Activated effector memory CD4-positive, alpha-beta T cell treated with Interleukin-2 at 50 U/mL for 16 hours (primary cell): ENCODE results near the gene RTF2.

Source experiments
- DNase-seq: peaks from one replicate; pipeline ENCODE4 v3.0.0-alpha.2; 2020

Gene RTF2, protein sequence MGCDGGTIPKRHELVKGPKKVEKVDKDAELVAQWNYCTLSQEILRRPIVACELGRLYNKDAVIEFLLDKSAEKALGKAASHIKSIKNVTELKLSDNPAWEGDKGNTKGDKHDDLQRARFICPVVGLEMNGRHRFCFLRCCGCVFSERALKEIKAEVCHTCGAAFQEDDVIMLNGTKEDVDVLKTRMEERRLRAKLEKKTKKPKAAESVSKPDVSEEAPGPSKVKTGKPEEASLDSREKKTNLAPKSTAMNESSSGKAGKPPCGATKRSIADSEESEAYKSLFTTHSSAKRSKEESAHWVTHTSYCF

DNA sequence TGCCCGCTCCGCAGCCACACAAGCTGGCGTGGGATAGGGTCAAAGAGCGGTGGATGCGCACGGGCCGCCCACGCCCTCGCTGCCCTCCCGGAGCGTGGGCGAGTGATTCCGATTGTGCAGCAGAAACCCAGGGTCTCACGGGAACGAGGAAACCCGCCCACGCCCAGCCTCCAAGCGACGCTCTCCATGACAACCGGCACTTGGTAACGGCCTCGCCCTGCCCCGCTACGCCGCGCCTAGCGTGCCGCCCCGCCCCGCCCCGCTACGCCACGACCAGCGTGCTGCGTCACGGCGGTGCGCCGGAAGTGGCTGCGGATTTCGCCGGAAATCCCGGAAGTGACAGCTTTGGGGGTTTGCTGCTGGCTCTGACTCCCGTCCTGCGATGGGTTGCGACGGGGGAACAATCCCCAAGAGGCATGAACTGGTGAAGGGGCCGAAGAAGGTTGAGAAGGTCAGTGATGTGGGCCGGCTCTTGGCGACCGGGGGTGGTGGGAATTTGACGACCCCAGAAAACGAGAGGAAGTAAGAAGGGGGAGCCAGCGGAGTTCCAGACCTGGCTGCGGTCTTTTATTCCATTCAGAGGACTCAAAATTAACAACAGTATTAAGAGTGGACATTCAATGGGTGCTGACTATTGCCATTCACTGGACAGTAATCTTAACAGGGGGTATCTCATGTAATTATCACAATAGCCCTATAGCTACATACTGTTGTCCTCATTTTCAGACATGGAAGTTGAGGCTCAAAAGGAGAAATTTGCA is at the start of gene RTF2:
Gene RTF2 (plus strand): TSS at position 312 of the 761 bp plus-strand sequence. CDS start 71 bp downstream, at position 383.
- DNase-seq, result peak; percentile 96

DNA sequence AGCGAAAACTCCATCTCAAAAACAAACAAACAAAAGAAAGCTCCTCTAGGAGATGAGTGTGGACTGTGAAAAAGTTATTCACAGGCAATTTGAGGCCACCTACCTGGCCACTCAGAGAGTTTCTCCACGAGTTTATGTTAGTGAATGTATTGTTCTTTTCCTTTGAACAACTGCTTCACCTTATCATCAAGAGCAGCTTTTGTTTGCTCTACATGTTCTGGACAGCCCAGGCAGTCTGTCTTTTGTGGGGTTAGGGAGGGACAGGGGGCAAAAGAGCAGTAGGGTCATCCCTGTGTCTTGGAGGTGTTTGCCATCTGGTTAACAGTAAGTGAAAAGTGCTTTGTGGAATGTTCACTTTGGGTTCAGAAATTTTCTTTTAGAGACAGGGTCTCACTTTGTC is 48.4 kb upstream of the RTF2 start:
- no peak for DNase-seq

DNA sequence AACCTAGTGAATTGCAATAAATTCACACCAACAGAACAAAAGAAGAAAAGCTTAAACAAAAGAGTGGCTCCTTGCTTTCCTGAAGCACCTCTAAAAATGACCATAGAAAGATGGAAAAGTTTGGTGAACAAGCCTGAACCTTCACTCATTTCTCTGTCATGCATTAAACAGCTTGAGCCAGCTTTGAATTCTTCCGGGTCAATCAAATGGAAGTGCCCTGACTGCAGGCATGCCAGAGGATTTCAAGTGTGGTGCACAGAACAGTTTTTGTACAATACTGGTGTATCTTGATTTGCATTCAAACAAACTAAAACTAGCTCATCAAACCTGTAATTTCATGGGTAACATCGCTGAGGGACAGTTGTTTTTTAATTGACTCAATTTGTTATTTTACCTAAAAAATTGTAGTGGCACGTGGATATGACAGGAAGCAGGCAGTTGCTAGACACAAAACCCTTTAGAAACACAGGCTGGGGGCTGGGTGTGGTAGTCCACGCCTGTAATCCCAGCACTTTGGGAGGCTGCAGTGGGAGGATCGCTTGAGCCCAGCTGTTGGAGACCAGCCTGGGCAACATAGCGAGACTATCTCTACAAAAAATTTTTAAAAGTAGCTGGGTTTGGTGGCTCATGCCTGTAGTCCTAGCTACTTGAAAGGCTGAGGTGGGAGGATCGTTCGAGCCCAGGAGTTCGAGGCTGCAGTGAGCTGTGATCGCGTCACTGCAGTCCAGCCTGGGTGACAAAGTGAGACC is 47.3 kb upstream of the RTF2 start:
- DNase-seq, result no peak

DNA sequence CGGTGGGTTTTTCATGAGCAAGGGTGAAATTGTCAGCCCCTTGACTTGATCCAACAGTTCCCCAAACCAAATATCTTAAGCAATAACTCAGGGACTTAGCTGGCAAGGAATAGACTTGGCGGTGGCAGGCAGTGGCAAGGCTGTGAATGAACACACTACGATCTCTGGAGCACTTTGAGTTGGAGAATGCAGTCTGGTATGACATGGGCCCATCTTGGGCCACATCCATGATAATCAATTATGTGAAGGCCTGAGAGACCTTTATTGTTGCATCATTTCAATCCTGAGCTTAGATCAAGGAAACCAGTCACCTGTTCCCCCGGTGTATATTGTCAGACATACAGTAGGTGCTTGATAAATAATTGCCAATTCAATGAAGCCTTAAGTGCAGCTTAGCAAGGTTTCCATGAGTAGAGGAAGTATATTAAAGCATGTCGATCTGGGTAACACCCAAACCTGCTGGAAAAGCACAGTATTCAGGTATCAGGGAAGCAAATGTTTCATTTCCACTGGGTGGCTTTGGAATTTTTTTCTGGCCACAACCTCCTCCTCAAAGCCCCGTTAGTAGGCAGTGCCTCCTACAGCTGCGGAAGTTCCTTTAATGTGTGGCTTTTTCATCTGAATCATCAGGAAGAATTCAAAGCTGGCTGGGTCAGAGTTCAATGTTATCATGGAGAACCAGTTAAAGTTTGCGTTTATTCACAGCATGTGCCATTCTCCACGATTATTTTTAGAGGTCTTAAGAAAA is 46.2 kb upstream of the RTF2 start:
- no peak for DNase-seq

DNA sequence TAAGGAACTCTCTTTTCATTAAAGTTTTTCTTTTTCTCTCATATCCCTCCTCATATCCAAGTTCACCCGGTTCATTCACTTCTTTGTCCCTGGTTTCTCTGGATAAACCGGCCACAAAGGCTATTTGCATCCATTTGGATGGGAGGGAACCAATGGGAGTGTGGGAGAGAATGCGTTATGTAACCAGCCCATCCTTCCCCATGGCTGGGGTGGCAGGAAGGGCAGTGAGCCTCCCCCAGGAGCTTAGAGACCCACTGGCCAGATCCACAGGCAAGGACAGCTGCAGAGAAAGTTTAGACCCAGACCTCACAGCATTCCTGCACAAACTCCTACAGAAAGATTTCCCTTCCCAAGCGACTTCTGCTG is 45.6 kb upstream of the RTF2 start:
- DNase-seq, result no peak

DNA sequence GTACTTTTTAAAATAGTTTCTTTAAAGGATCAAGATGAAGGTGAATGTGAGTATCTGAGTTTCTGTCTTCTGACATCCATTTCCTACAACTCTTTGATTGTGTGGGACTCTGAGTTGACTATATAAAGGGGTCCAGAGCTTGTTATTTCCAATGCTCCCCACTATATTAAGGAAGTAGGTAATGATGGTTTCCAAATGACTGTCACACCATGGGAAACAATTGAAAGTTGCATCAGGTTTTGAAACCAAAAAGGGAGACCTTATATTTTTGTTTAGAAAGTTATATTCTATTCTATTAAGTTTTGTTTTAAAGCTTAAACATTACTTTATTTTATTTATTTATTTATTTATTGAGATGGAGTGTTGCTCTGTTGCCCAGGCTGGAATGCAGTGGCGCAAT is 45.2 kb upstream of the RTF2 start:
- DNase-seq, result no peak

DNA sequence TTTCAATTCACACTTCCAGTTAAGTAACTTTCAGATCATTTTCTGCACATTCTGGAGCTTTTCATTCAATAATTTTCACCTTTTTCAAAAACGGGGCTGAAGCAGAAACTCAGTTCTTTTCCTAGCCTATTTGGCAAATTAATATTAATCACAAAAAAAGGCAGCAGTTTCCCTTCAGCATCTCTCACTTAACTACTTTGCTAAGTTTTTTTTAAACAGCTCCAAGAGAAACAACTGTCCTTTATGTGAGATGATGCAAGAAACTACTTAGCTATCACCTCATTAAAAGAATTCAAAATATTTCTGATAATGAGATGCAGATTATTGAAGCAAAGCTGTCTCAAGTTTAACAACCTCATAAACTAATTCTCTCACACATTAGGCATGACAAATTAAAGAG is 44.5 kb upstream of the RTF2 start:
- no peak for DNase-seq

DNA sequence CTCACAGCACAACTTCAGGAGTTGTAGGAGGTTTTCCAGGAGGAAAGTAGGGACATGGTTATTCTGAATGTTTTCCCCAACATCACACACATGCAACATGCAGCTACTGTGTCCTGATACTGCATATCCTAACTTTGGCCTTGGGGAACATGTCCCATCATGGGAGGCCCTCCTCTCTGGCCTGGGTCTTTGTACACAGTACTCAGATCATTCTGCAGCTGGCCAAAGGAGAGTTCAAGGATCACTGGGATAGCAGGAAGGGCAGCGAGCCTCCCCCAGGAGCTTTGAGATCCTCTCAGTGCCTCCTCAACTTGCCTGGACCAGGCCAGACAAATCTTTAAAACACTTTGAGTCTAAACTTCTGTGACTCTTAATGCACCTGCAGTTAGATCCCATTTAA is 43.5 kb upstream of the RTF2 start:
- DNase-seq, result no peak

DNA sequence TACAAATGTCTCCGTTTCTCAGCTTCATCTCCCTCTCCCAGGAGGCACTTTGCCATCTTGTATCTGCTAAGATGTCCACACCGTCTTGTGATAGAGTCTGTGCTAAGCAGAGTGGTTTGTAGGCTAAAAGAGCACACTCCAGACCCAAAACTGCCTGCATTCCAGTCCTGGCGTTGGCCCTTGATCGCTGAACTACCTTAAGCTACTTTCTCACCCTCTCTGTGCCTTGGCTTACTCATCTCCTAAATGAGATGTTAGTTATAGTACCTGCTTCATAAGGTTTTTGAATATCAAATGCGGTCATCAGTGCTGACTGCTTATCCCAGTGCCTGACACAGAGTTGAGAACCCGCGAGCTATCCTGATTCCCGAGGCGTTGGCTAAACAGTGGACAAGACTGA is 42.4 kb upstream of the RTF2 start:
- no peak for DNase-seq

DNA sequence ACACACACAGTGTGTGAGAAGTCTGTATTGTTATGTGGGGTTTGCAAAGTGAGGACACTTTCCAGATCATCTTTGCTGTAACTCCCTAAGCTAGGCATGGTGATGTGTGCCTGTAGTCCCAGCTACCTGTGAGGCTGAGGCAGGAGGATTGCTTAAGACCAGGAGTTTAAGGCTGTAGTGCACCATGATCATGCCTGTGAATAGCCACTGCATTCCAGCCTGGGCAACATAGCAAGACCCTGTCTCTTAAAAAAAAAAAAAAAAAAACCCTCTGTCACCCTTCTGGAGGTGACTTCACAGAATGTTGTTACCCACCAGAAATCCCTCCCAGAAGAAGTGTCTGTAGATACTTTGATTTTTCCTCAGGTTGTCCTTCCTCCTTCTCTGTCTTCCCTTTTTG is 41.5 kb upstream of the RTF2 start:
- DNase-seq, result no peak

DNA sequence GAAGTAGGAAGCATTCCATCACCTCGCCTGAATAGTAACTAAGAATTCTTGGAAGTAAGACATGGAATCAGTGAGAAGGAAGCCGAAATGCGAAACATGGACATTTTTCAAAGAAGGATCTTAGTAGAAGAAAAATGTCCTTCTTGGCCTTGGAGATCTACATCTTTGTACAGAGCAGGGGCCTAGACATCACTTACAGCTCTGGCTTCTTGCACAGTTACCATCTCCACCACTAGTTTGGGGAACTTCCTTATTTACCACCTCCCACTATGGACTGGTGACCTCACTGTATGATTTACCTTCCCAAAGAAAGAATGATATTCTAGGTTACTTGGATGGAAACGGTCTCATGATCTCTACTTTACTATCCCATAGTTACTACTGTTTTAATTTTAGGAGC is 40.6 kb upstream of the RTF2 start:
- no peak for DNase-seq

DNA sequence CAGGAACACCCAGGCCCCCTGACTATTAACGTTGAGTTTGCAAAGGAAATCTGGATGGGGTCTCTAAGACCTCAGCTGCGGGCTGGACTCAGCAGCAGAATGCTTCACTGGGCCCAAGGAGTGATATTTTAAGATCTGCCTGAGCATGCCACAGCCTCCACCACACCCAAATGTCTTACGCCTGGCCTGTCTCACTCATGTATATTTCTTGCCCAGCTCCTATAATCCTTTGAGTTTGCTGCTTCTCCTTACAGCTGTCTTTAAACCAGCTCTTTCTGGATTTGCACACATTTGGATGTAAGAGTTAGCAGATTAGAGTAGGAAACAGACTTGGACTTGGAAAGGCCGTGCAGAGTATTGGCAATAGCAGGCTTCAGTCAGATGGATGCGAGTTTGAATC is 40.0 kb upstream of the RTF2 start:
- no peak for DNase-seq

DNA sequence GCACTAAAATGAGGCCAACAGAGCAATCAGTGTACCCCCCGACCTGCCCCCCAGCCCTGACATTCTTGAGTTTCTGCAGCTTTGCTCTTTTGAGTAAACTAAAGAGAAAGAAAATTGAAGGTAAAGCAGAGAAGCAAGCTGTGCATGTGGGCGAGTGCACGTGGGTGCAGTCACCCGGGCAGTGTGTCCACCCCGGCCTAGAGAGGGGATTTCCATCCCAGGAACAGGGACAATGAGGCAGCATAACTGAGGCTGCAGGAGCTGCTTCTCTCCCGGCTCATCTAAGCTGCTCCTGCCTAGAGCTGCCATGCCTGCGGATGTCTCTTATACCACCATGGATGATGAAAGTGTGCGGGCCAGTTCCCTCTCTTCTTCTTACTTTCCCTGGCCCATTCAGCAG is 39.5 kb upstream of the RTF2 start:
- DNase-seq, result no peak

DNA sequence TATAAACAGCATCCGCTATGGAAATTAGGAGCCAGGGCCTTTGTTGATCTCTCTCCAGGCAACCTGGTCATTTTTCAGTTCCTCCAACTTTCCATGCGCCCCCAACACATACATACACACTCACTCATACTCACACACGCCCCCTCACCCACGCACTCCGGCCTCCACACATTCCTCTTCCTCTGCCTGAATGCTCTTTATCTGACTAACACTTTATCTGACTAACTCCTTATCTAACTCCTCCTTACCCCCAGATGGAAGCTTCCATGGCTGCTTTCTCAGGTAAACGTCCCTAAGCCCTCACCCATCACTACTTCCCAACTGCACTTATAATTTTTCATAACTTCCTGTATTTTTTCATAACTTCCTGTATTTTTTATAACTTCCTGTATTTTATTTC is 38.9 kb upstream of the RTF2 start:
- DNase-seq, result no peak

DNA sequence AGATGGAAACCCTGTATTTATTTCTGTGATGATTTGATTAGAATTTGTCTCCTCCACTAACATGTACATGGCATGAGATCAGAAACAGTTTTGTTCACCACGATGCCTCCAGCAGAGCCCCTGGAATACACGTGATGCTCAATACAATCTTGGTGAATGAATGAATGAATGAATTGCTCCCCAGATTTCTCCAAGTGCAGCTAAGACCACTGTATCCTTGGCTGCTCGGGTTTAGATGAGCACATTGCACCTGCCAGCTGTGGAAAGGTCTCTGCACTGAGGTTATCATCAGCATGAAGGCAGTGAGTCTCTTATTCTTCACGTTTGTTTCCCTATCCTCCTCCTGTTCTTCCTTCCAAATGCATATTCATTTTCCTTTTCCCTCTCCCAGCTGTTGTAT is 38.5 kb upstream of the RTF2 start:
- no peak for DNase-seq

DNA sequence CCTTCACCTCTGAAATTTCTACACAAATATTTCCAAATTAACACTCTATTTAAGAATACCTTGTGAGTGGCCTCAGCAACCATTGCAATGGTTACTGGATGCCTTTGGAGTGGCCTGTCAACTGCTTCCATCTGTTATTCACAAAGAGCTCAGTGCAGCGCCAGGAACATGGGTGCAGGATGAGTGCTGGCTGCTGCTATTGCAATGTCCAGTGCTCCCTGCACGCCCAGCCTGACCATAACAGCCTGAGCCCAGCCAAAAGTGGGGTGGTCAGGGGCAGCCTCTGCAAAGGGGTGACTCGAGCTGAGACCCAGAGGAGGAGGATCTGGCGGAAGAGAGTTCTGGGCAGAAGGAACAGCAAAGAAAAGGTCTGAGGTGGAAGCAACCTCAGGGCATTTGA is 38.0 kb upstream of the RTF2 start:
- no peak for DNase-seq

DNA sequence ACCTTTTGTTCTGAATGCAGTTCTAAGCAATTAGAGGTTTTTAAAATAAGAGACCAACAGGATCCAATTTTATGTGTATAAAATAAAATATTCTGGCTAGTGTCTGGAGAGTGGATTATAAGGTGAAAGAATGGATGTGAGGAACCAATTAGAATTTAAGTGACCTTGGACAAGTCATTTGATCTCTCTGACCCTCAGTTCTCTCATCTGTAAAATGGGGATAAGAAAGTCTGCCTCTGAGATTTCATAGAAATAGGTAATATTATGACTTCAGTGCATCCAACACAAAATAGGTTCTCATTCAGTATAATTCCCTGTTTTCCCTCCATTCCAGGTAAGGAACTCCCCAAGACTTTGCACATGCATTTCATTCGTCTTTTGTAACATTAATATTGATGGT is 37.5 kb upstream of the RTF2 start:
- DNase-seq, result no peak

DNA sequence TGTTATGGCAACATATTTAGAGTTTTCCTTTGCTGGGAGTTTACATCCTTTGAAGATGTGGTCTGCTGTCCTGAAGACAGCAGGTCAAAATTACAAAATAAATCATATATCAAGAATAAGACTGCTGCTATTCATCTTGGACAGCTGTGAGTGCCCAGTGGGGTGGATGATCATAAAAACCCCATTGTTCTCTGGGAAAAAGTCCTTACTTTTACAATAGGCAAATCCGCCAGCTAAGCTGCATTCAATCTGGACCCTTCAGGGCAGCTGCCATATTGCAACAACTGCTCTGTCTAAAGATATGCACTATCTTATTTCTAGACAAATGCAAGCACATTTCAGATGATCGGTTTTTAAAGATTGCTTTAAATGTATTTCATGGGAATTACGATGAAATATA is 37.0 kb upstream of the RTF2 start:
- DNase-seq, result no peak

DNA sequence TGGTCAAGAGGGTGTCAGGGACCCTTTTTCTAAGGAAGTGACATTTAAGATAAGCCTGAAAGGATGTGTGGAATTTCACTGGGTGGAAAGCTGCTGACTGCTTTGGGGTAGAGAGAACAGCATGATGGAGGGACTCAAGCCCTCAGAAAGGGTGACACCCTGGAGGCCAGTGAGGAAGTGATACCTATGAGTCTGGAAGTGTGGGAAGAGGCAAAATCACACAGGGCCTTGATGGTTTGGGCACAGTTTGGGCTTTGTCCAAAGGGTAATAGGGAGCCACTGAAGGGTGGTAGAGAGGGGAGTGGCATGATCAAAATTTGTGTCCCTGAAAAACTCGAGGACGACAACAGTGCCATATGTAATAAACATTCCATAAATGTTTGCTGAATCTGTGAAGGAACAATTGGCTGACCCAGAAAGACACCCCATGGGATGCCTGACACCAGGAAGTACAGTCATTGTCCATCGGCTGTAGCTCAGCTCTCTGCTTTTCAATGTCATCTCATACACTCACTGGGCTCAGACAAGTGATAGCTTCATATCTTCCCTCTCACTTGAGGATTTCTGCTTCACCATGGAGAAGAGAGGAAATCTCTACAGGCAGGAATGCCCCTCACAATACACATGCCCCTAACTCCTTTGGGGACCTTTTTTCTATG is 35.1 kb upstream of the RTF2 start:
- DNase-seq, result no peak

DNA sequence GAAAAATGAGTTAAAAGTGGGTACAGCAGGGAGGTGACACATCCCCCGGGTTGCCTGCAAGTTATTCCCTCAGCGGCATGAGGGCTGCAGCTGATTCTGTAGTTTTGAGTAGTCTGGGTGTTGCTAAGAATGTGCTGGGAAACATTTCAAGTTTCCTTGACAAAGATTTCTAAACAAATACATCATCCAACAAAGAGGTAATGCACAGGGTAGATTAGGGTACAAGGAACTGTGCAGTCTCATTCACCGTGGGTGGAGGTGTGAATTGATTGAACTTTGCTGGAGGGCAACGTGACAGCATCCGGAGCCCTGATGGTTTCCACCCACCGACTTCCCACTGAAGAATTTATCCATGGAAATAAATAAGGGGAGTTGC is 34.6 kb upstream of the RTF2 start:
- no peak for DNase-seq

DNA sequence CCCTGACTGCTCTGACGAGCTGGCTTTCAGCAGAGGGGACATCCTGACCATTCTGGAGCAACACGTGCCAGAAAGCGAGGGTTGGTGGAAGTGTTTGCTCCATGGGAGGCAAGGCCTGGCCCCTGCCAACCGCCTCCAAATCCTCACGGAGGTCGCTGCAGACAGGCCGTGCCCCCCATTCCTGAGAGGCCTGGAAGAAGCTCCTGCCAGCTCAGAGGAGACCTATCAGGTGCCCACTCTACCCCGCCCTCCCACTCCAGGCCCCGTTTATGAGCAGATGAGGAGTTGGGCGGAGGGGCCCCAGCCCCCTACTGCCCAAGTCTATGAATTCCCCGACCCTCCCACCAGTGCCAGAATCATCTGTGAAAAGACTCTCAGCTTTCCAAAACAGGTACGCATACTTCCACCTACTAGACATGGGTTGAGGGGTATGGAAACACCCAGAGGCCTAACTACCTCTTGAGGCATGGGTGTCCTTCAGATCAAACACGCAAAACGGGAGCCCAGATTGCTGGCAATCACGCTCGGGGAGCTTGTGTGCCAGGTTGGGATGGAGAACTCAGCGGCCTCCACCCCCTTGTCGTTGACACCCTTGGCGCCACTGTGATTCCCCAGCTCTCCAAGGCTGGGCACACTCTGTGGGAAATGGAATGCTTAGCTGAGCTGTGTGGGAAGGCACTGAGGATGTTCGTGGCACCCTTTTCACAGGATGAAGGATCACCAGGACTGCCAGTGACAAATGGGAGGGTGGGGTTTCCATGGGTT is 31.0 kb upstream of the RTF2 start:
- DNase-seq, result no peak

DNA sequence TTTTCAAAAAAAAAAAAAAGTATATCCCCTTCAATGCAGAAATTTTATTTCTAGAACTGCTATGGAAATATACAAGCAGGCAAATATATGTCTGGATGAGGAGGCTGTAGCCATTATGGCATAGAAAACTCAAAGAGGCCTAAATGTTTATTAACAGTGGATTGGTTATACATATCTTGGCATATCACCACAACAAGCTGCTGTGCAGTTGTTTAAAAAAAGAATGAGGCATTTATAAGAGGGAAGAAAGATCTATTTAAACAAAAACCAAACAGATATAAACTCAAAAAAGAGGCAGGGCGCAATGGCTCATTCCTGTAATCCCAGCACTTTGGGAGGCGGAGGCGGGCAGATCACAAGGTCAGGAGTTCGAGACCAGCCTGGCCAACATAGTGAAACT is 30.1 kb upstream of the RTF2 start:
- no peak for DNase-seq
